ENCODE measurements around the gene MYO19. TPM values are rescaled to one million over a fixed set of nuclear protein-coding genes. Genes with fewer than 3 reads are reported as not detected.
A peak's percentile ranks its signal among the peaks of the same experiment; 100 is the strongest.

The MYO19 gene
- total and polyA plus RNA-seq, 9 of the 15 experiments (the other 6 are each of a cell fraction or from before 2014, with no cell fraction given) = 21.6 to 176 (median 129) TPM

DNA sequence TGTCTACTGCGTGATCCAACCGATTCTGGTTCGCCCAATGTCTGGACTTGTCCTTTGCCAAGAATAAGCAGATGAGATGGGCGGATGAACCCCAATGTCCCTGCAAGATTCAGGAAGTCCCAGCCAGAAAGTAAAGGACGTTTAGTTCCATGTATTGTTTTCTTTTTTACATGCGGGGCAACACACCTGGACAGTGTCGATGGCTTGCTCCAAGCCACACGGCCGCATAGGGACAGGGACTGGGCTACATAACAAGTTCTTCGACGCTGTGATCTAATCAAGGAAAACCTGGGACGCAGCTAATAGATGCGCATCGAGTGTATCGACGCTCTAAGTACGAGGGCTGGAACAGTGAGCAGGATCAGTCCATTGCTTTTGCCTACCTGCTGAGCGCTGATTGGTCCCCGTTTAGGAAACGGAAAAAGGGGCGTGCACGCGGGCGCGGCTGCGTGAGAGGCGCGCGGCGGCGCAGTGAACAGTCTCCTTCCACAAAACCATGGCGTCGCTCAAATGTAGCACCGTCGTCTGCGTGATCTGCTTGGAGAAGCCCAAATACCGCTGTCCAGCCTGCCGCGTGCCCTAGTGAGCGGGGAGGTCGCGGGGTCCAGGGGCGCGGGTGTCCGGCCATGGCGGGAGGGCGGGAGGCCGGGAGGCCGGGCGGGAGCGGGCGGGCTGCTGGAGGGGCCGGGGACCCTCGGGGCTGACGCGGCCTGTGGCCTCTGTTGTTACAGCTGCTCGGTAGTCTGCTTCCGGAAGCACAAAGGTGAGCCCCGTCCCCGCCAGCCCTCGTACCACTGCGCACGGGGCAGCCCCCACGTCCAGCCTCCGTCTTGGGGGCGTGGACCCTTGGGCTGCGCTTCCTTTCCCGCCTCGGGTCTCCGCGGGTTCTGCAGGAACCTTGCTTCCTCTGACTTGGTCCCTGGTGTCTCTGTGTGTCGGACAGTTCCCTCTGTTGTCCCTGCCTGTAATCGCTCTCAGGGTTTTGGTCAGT lies 48.2 kb downstream of the MYO19 start, which contains the start of gene ZNHIT3 (continued):
- no peak for TF ChIP-seq MYBL2 (IDR thresholded peaks at IDR 0.05; ENCODE audit: low read depth)
- TF ChIP-seq MYBL2 (CRISPR knock-in tag; IDR thresholded peaks at IDR 0.05; ENCODE audit: borderline replicate concordance) = no peak
- TF ChIP-seq, protein P1, sequence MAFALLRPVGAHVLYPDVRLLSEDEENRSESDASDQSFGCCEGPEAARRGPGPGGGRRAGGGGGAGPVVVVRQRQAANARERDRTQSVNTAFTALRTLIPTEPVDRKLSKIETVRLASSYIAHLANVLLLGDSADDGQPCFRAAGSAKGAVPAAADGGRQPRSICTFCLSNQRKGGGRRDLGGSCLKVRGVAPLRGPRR (CRISPR knock-in tag; IDR thresholded peaks at IDR 0.05) = no peak
- TF ChIP-seq, protein P2, sequence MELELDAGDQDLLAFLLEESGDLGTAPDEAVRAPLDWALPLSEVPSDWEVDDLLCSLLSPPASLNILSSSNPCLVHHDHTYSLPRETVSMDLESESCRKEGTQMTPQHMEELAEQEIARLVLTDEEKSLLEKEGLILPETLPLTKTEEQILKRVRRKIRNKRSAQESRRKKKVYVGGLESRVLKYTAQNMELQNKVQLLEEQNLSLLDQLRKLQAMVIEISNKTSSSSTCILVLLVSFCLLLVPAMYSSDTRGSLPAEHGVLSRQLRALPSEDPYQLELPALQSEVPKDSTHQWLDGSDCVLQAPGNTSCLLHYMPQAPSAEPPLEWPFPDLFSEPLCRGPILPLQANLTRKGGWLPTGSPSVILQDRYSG (tag; conservative IDR thresholded peaks at IDR 0.05; ENCODE audit: low read depth) = no peak
- no peak for TF ChIP-seq ZSCAN29 (IDR thresholded peaks at IDR 0.05)
- no peak for TF ChIP-seq ZNF282 (CRISPR knock-in tag; IDR thresholded peaks at IDR 0.05)
- TF ChIP-seq MXI1 (IDR thresholded peaks at IDR 0.05; ENCODE audit: low read depth, low read length) = peak; percentile 77; the same call in 1 of the 2 replicates
- TF ChIP-seq TSC22D4 (tag; IDR thresholded peaks at IDR 0.05) = no peak
- TF ChIP-seq SREBF2 (CRISPR knock-in tag; IDR thresholded peaks at IDR 0.05) = no peak
- TF ChIP-seq BRF1 (IDR thresholded peaks at IDR 0.05; ENCODE audit: borderline replicate concordance, extremely low read depth, insufficient read length) = no peak
- TF ChIP-seq FOXK1 (CRISPR knock-in tag; IDR thresholded peaks at IDR 0.05; ENCODE audit: borderline replicate concordance) = no peak
- TF ChIP-seq SAFB (IDR thresholded peaks at IDR 0.05; ENCODE audit: borderline replicate concordance, low read depth, low read length) = no peak
- TF ChIP-seq, protein P3, sequence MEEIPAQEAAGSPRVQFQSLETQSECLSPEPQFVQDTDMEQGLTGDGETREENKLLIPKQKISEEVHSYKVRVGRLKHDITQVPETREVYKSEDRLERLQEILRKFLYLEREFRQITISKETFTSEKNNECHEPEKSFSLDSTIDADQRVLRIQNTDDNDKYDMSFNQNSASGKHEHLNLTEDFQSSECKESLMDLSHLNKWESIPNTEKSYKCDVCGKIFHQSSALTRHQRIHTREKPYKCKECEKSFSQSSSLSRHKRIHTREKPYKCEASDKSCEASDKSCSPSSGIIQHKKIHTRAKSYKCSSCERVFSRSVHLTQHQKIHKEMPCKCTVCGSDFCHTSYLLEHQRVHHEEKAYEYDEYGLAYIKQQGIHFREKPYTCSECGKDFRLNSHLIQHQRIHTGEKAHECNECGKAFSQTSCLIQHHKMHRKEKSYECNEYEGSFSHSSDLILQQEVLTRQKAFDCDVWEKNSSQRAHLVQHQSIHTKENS (CRISPR knock-in tag; IDR thresholded peaks at IDR 0.05) = no peak
- peak in 1 of 2 experiments; percentile 91; a peak in 2 of 4 replicates for TF ChIP-seq RCOR1 (IDR thresholded peaks at IDR 0.05; ENCODE audit: borderline replicate concordance in 1 of 2, low read depth in 2 of 2, low read length in 2 of 2)
- peak; percentile 57; the same call in 1 of the 2 replicates for TF ChIP-seq POLR2AphosphoS5 (IDR thresholded peaks at IDR 0.05; ENCODE audit: control insufficient read depth, insufficient read depth, low read depth, low read length)
- no peak for TF ChIP-seq KDM2B (CRISPR knock-in tag; IDR thresholded peaks at IDR 0.05)
- no peak for TF ChIP-seq RFX5 (IDR thresholded peaks at IDR 0.05; ENCODE audit: low read depth, low read length)
- no peak for TF ChIP-seq OTX1 (CRISPR knock-in tag; IDR thresholded peaks at IDR 0.05)
- peak; percentile 40; the same call in 1 of the 2 replicates for TF ChIP-seq DIDO1 (tag; IDR thresholded peaks at IDR 0.05; ENCODE audit: low read depth)
- peak; percentile 33; the same call in 1 of the 2 replicates for TF ChIP-seq ZFX (CRISPR knock-in tag; IDR thresholded peaks at IDR 0.05)
- TF ChIP-seq, protein P4, sequence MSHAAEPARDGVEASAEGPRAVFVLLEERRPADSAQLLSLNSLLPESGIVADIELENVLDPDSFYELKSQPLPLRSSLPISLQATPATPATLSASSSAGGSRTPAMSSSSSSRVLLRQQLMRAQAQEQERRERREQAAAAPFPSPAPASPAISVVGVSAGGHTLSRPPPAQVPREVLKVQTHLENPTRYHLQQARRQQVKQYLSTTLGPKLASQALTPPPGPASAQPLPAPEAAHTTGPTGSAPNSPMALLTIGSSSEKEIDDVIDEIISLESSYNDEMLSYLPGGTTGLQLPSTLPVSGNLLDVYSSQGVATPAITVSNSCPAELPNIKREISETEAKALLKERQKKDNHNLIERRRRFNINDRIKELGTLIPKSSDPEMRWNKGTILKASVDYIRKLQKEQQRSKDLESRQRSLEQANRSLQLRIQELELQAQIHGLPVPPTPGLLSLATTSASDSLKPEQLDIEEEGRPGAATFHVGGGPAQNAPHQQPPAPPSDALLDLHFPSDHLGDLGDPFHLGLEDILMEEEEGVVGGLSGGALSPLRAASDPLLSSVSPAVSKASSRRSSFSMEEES (CRISPR knock-in tag; IDR thresholded peaks at IDR 0.05) = no peak
- TF ChIP-seq ZNF644 (tag; IDR thresholded peaks at IDR 0.05; ENCODE audit: low read depth) = no peak
- no peak for TF ChIP-seq ZNF561 (CRISPR knock-in tag; conservative IDR thresholded peaks at IDR 0.05)
- TF ChIP-seq ELF4 (CRISPR knock-in tag; IDR thresholded peaks at IDR 0.05) = no peak

Data from K562 (cell line).